Smooth muscle cell (in vitro differentiated cells): ENCODE data around the gene KCTD2. TPM values are rescaled to one million over a fixed set of nuclear protein-coding genes. Genes with fewer than 3 reads are reported as not detected.

ENCODE experiments used
- DNase-seq: peaks from one replicate; lab custom pipeline; 2025; ENCODE audit not compliant: unreplicated experiment; lab: John Stamatoyannopoulos, UW
- H2AFZ ChIP-seq: fragments of 200-600 bp; sonication (generic); 2 replicates; pipeline ENCODE4 v1.6.0; 2016; ENCODE audit warnings: antibody characterized with exemption, low read depth, mild to moderate bottlenecking
- H3F3A ChIP-seq: fragments of 200-600 bp; sonication (generic); 2 replicates; pipeline ENCODE4 v1.6.0; 2017; ENCODE audit warnings: antibody characterized with exemption, low read depth
- H3K27ac ChIP-seq: fragments of 200-600 bp; sonication (generic); 2 replicates; pipeline ENCODE4 v1.5.1; 2016; ENCODE audit warnings: low read depth, mild to moderate bottlenecking
- H3K27me3 ChIP-seq: fragments of 200-600 bp; sonication (generic); 2 replicates; pipeline ENCODE4 v1.6.1; 2016; ENCODE audit warnings: low read depth, mild to moderate bottlenecking
- H3K36me3 ChIP-seq: fragments of 200-600 bp; sonication (generic); 2 replicates; pipeline ENCODE4 v1.5.1; 2016; ENCODE audit warnings: low read depth
- H3K4me1 ChIP-seq: fragments of 200-600 bp; sonication (generic); 2 replicates; pipeline ENCODE4 v1.5.1; 2016; ENCODE audit warnings: low read depth
- H3K4me2 ChIP-seq: fragments of 200-600 bp; sonication (generic); 2 replicates; pipeline ENCODE4 v1.6.0; 2016; ENCODE audit warnings: mild to moderate bottlenecking
- H3K4me3 ChIP-seq: fragments of 200-600 bp; sonication (generic); 2 replicates; pipeline ENCODE4 v1.5.1; 2016; ENCODE audit warnings: mild to moderate bottlenecking
- H3K79me2 ChIP-seq: fragments of 200-600 bp; sonication (generic); 2 replicates; pipeline ENCODE4 v1.6.0; 2016; ENCODE audit warnings: low read depth, mild to moderate bottlenecking
- H3K9ac ChIP-seq: fragments of 200-600 bp; sonication (generic); 2 replicates; pipeline ENCODE4 v1.6.0; 2016; ENCODE audit warnings: low read depth
- H3K9me3 ChIP-seq: fragments of 200-600 bp; sonication (generic); replicated peaks from 2 replicates; pipeline ENCODE4 v1.5.1; 2016; ENCODE audit warnings: low read depth
- H4K20me1 ChIP-seq: fragments of 200-600 bp; sonication (generic); 2 replicates; pipeline ENCODE4 v1.6.0; 2016; ENCODE audit warnings: low read depth
- CTCF ChIP-seq: fragments of 200-600 bp; sonication (generic); IDR thresholded peaks from 2 replicates; pipeline ENCODE4 v1.5.1; 2017; ENCODE audit warnings: borderline replicate concordance, mild to moderate bottlenecking, antibody characterized with exemption; ENCODE audit not compliant: insufficient read depth, poor library complexity, severe bottlenecking
- WGBS: methylation state at CpG from one replicate; pipeline ENCODE4 v1.1.7; 2016; ENCODE audit warnings: low lambda C conversion rate; 5-methylcytosine and 5-hydroxymethylcytosine counted together
- polyA plus RNA-seq: library from polyadenylated mRNA; unstranded; fragments of >200 nt; fragmentation: Nextera tagmentation; extraction: Ambion mirVana; gene quantifications from 2 replicates; pipeline ENCODE4 v1.2.1, GENCODE V29; 2016
- small RNA-seq: library from RNA; depleted of rRNA; stranded (forward); fragments of <200 nt; gene quantifications from one replicate; pipeline ENCODE3, GENCODE V24; 2014
- total RNA-seq: library from RNA; depleted of rRNA; stranded (reverse); fragments of >200 nt; gene quantifications from 2 replicates; pipeline ENCODE4 v1.2.3, GENCODE V29; 2014

Gene KCTD2
- total and polyA plus RNA-seq, 2 experiments from 2014 or later, result 12.7 to 27.3 TPM

- H3K27ac ChIP-seq, result no peak overlapping the region
- no peaks in the 10 kb centered on the region for H4K20me1 ChIP-seq
- H3F3A ChIP-seq, result no peaks in the 10 kb centered on the region
- H3K4me1 ChIP-seq, result peaks cover 3% of the 10 kb centered on the region
- H3K36me3 ChIP-seq, result no peaks in the 10 kb centered on the region
- H3K9me3 ChIP-seq, result no peaks in the 10 kb centered on the region
- no peaks in the 10 kb centered on the region for H3K27me3 ChIP-seq
- peak overlapping the region; percentile 29 for H3K4me3 ChIP-seq
- peak; percentile 92 for TF ChIP-seq CTCF
- no peak overlapping the region for H2AFZ ChIP-seq
- no peak overlapping the region for H3K9ac ChIP-seq
- peak overlapping the region; percentile 75 for H3K4me2 ChIP-seq
- peaks cover 3% of the 10 kb centered on the region for H3K79me2 ChIP-seq
- 31% methylated on average over 22 of the region's 22 CpGs for WGBS
- peak; percentile 52 for DNase-seq
Measured at GRCh38 chr17:75113798-75114551, 67.0 kb downstream of the KCTD2 start.

GRCh38 chr17:75114552-75115314 is 67.7 kb downstream of the KCTD2 start:
- Histone ChIP-seq H3K9me3 (no peaks in the 10 kb centered on the region), H3K79me2 (peaks cover 3% of the 10 kb centered on the region), H3F3A (no peaks in the 10 kb centered on the region), H3K4me2 (peak overlapping the region; percentile 75), H3K36me3 (no peaks in the 10 kb centered on the region), H3K4me3 (peak overlapping the region; percentile 29), H3K9ac (no peak overlapping the region), H4K20me1 (no peaks in the 10 kb centered on the region), H2AFZ (no peak overlapping the region), H3K4me1 (peaks cover 3% of the 10 kb centered on the region), H3K27me3 (no peaks in the 10 kb centered on the region), H3K27ac (no peak overlapping the region)
- no peak for DNase-seq
- 84% methylated on average over 19 of the region's 19 CpGs for WGBS
- TF ChIP-seq CTCF, result no peak

Small RNA genes within 50 kb of the gene (small RNA-seq; reads per million reads assigned to genes)
- gene AC111186.1, result not detected
- gene RF00019, result not detected
- gene RN7SL573P, result not detected
- not detected for gene RNU6-362P

Other genes with a start within 250 kb of the KCTD2 start
- gene GRIN2C, start 187.3 kb upstream of the KCTD2 start, total RNA-seq, result 0.13 TPM in 2 replicates
- 0.30 and 0.32 TPM in 2 replicates for gene GRIN2C, start 187.3 kb upstream of the KCTD2 start, polyA plus RNA-seq
- 5.6 and 10.4 TPM in 2 replicates for gene FDXR, start 174.2 kb upstream of the KCTD2 start, total RNA-seq
- 18.7 and 22.1 TPM in 2 replicates for gene FDXR, start 174.2 kb upstream of the KCTD2 start, polyA plus RNA-seq
- gene FADS6, start 153.6 kb upstream of the KCTD2 start, total RNA-seq, result 0.22 TPM in 1 of 2 replicates, not detected in the other
- not detected in 2 replicates for gene FADS6, start 153.6 kb upstream of the KCTD2 start, polyA plus RNA-seq
- 0.49 TPM in 2 replicates for gene USH1G, start 124.0 kb upstream of the KCTD2 start, total RNA-seq
- 0.32 and 0.58 TPM in 2 replicates for gene USH1G, start 124.0 kb upstream of the KCTD2 start, polyA plus RNA-seq
- not detected in 2 replicates for gene OTOP2, start 123.0 kb upstream of the KCTD2 start, total RNA-seq
- gene OTOP2, start 123.0 kb upstream of the KCTD2 start, polyA plus RNA-seq, result not detected in 2 replicates
- not detected in 2 replicates for gene OTOP3, start 111.3 kb upstream of the KCTD2 start, total RNA-seq
- gene OTOP3, start 111.3 kb upstream of the KCTD2 start, polyA plus RNA-seq, result not detected in 2 replicates
- 6.8 and 8.8 TPM in 2 replicates for gene HID1, start 74.5 kb upstream of the KCTD2 start, total RNA-seq
- 3.3 and 22.0 TPM in 2 replicates for gene HID1, start 74.5 kb upstream of the KCTD2 start, polyA plus RNA-seq
- 35.9 and 40.7 TPM in 2 replicates for gene CDR2L, start 59.6 kb upstream of the KCTD2 start, total RNA-seq
- gene CDR2L, start 59.6 kb upstream of the KCTD2 start, polyA plus RNA-seq, result 37.8 and 39.9 TPM in 2 replicates
- gene MRPL58, start 34.6 kb upstream of the KCTD2 start, total RNA-seq, result 36.8 and 75.6 TPM in 2 replicates
- 36.2 and 41.4 TPM in 2 replicates for gene MRPL58, start 34.6 kb upstream of the KCTD2 start, polyA plus RNA-seq
- gene ATP5PD, start 256 bp upstream of the KCTD2 start, total RNA-seq, result 233 and 309 TPM in 2 replicates
- gene ATP5PD, start 256 bp upstream of the KCTD2 start, polyA plus RNA-seq, result 318 and 321 TPM in 2 replicates
- 11.1 and 17.1 TPM in 2 replicates for gene SLC16A5, start 40.7 kb downstream of the KCTD2 start, total RNA-seq
- 19.5 and 22.0 TPM in 2 replicates for gene SLC16A5, start 40.7 kb downstream of the KCTD2 start, polyA plus RNA-seq
- gene ARMC7, start 62.7 kb downstream of the KCTD2 start, total RNA-seq, result 3.0 and 6.8 TPM in 2 replicates
- gene ARMC7, start 62.7 kb downstream of the KCTD2 start, polyA plus RNA-seq, result 1.8 and 3.5 TPM in 2 replicates
- 25.8 and 39.9 TPM in 2 replicates for gene NT5C, start 84.5 kb downstream of the KCTD2 start, total RNA-seq
- gene NT5C, start 84.5 kb downstream of the KCTD2 start, polyA plus RNA-seq, result 46.8 and 53.5 TPM in 2 replicates
- 103 and 141 TPM in 2 replicates for gene JPT1, start 107.3 kb downstream of the KCTD2 start, total RNA-seq
- 240 and 288 TPM in 2 replicates for gene JPT1, start 107.3 kb downstream of the KCTD2 start, polyA plus RNA-seq
- gene SUMO2, start 135.7 kb downstream of the KCTD2 start, total RNA-seq, result 104 and 111 TPM in 2 replicates
- 416 and 419 TPM in 2 replicates for gene SUMO2, start 135.7 kb downstream of the KCTD2 start, polyA plus RNA-seq
- gene NUP85, start 158.5 kb downstream of the KCTD2 start, total RNA-seq, result 24.0 and 29.2 TPM in 2 replicates
- 43.2 and 48.0 TPM in 2 replicates for gene NUP85, start 158.5 kb downstream of the KCTD2 start, polyA plus RNA-seq
- 16.1 and 20.5 TPM in 2 replicates for gene GGA3, start 214.4 kb downstream of the KCTD2 start, total RNA-seq
- 23.7 and 23.9 TPM in 2 replicates for gene GGA3, start 214.4 kb downstream of the KCTD2 start, polyA plus RNA-seq
- 35.1 and 37.6 TPM in 2 replicates for gene MRPS7, start 214.7 kb downstream of the KCTD2 start, total RNA-seq
- 97.2 and 111 TPM in 2 replicates for gene MRPS7, start 214.7 kb downstream of the KCTD2 start, polyA plus RNA-seq
- gene MIF4GD, start 224.0 kb downstream of the KCTD2 start, total RNA-seq, result 5.3 and 6.2 TPM in 2 replicates
- gene MIF4GD, start 224.0 kb downstream of the KCTD2 start, polyA plus RNA-seq, result 17.0 and 20.8 TPM in 2 replicates
- 1.9 and 2.4 TPM in 2 replicates for gene SLC25A19, start 242.2 kb downstream of the KCTD2 start, total RNA-seq
- gene SLC25A19, start 242.2 kb downstream of the KCTD2 start, polyA plus RNA-seq, result 3.6 and 6.9 TPM in 2 replicates